GM12865 (cell line): ENCODE data around the gene FRS2.

Experiments
- DNase-seq: peaks from one replicate; pipeline ENCODE4 v3.0.0; 2010; ENCODE audit warnings: low read depth
- H3K4me3 ChIP-seq: 2 replicates; pipeline ENCODE4 v1.5.1; 2011; ENCODE audit warnings: mild to moderate bottlenecking, low read depth, low read length, control low read depth
- TF ChIP-seq, protein P1 (sequence below): IDR thresholded peaks from 2 replicates; pipeline ENCODE4 v1.5.1; 2011; ENCODE audit warnings: low read length, control low read depth, low read depth, inconsistent platforms; ENCODE audit not compliant: insufficient read depth; ENCODE audit errors: missing control alignments

The FRS2 gene

DNA sequence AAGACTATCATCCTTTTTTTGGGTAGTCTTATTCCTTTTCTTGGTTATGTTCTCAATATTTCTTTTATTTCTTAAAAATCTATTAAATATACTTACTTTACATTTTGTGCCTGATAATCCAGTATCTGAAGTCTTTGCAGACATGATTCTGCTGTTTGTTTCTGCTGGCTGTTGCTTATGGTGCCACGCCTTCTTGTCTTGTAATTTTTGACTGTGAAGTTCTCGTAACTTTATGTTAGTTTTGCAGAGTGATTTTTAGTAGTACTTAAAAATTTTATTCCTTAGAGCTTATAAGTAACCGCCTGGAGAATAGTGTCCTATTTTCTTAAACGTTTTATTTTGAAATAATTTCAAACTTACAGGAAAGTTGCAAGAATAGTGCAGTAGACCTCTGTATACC lies 10.5 kb downstream of the FRS2 start:
- H3K4me3 ChIP-seq = no peak overlapping the region
- TF ChIP-seq, protein P1, sequence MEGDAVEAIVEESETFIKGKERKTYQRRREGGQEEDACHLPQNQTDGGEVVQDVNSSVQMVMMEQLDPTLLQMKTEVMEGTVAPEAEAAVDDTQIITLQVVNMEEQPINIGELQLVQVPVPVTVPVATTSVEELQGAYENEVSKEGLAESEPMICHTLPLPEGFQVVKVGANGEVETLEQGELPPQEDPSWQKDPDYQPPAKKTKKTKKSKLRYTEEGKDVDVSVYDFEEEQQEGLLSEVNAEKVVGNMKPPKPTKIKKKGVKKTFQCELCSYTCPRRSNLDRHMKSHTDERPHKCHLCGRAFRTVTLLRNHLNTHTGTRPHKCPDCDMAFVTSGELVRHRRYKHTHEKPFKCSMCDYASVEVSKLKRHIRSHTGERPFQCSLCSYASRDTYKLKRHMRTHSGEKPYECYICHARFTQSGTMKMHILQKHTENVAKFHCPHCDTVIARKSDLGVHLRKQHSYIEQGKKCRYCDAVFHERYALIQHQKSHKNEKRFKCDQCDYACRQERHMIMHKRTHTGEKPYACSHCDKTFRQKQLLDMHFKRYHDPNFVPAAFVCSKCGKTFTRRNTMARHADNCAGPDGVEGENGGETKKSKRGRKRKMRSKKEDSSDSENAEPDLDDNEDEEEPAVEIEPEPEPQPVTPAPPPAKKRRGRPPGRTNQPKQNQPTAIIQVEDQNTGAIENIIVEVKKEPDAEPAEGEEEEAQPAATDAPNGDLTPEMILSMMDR = no peak
- no peak for DNase-seq

DNA sequence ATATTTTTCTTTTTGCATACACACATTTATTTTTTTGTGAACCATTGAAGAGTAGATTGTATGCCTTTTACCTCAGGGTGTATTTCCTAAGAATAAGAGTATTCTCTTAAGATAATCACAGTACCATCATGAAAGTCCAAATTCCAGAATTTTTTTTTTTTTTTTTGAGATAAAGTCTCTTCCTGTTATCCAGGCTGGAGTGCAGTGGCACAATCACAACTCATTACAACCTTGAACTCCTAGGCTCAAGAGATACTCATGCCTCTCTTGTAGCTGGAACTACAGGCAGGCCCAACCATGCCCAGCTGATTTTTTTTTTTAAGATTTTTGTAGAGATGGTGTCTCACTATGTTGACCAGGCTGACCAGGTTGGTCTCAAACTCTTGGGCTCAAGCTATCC lies 10.9 kb downstream of the FRS2 start:
- DNase-seq = no peak
- no peak overlapping the region for H3K4me3 ChIP-seq
- TF ChIP-seq, protein P1 = no peak

DNA sequence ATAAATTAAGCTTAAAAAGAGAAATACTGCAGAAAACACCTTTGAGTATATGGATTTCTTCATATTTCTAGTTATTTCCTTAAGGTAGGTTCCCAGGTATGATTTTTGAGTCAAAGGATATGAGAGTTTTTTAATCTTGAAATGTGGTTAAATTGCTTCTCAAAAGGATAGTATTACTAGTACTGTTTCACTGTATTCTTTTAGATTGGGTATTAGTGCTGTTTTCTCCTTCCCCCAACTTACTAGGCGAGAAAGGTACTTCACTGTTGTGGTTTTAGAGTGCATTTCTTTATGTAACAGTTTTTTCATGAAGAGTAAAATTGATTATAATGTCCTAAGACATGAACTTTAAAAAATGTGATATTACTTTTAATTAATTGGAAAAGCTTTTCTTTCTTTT lies 13.5 kb downstream of the FRS2 start:
- H3K4me3 ChIP-seq = no peak overlapping the region
- no peak for DNase-seq
- TF ChIP-seq, protein P1 = no peak

DNA sequence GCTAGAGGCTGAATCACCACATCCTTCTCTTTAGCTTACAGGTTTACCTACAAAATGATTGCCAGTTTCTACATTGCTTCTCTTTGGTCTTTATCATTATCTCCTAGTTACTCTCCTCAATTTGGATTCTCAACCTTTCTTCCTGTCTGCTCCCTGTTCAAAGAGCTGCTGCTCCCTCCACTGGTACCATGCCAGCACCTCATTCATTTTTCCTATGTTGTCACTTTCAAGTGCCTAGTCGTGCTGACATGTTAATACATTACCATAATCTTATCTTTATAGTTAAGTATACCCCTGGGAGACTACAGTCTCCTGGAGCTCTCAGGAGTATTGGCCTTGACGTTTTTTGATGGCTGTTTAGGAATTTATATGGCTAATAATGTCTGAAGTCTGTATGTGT lies 14.2 kb downstream of the FRS2 start:
- no peak overlapping the region for H3K4me3 ChIP-seq
- TF ChIP-seq, protein P1 = no peak
- DNase-seq = no peak

DNA sequence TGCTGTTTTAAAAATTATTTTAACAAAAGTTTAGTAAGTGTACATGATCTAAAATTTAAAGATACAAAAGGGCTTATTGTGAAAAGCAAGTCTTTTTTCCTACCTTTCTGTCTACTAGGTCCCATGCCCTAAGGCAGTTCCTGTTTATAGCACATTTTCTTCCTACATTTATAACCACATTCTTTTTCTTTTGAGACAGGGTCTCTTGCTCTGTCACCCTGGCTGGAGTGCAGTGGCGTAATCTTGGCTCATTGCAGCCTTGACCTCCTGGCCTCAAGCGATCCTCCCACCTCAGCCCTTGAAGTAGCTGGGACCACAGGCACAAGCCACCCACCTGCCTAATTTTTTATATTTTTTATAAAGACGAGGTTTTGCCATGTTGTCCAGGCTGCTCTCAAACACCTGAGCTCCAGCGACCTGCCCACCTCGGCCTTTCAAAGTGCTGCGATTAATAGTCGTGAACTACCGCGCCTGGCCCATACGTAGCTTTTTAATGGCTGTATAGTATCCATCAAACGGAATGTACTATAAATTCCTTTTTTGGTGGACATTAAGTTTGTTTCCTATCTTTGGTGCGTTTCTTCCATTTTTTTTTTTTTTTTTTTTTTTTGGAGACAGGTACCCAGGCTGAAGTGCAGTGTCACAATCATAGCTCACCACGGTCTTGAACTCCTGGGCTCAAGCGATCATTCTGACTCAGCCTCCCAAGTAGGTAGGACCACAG lies 20.9 kb downstream of the FRS2 start:
- no peak overlapping the region for H3K4me3 ChIP-seq
- TF ChIP-seq, protein P1 = no peak
- no peak for DNase-seq

DNA sequence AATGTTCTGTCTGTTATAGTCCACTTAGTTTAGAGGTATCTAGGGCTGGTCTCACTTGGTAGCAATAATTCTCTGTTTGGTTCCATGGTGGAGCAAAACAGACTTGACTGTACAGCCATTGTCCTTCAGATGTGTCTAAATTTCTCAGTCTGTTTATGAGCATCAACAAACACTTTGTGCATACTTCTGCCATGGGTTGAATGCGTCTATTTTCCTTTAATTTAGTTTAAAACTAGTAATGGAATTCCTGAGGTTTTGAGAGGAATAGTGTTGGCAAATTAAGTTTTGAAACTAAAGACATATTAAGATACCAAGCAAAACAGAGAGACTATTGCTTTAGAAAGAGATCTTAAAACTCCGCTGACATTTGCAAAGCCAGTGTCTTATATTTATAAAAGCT lies 22.6 kb downstream of the FRS2 start:
- no peak overlapping the region for H3K4me3 ChIP-seq
- TF ChIP-seq, protein P1 = no peak
- no peak for DNase-seq

DNA sequence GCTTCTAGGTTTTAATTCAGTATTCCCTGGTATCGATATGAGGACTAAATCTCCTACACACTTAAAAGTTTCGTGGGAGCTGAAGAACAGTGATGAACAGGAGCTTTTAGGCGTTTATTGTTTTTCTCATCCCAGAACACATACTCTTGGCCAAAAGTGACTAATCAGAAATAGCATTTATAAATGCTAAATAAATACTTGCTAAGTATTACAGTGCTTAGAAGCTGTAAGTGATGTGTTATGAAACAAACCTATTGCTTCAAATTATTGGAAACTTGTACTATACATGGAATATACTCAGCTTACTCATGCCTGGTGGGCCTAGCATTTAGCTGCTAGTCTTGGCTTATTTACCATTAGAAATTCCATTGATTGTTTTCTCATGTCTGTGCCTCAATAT lies 24.9 kb downstream of the FRS2 start:
- H3K4me3 ChIP-seq = no peak overlapping the region
- DNase-seq = no peak
- TF ChIP-seq, protein P1 = no peak
